Spleen (tissue), 11 donors: ENCODE results near the gene ACACB. TPM values are rescaled to one million over a fixed set of nuclear protein-coding genes. Genes with fewer than 3 reads are reported as not detected.

ENCODE experiments used
- DNase-seq: peaks from one replicate; pipeline ENCODE4 v3.0.0-alpha.2; 2020
- H3K27ac ChIP-seq, 8 donors: fragments of 200-600 bp; sonication (generic) in 7 of 8; 1 replicate in 4 of 8; 2 replicates in 4 of 8; pipeline versions ENCODE4 v1.5.0 to v1.8.0; 2016 to 2021; ENCODE audit warnings: inconsistent platforms in 4 of 8, mild to moderate bottlenecking in 4 of 8, moderate library complexity in 1 of 8
- H3K27me3 ChIP-seq, 7 donors: fragments of 200-600 bp; sonication (generic) in 6 of 7; replicated peaks in 1 of 7; 1 replicate in 4 of 7; 2 replicates in 3 of 7; pipeline versions ENCODE4 v1.5.0 to v1.8.0; 2016 to 2021; ENCODE audit warnings: inconsistent platforms in 3 of 7, mild to moderate bottlenecking in 1 of 7
- H3K36me3 ChIP-seq, 6 donors: fragments of 200-600 bp; sonication (generic) in 5 of 6; 1 replicate in 4 of 6; 2 replicates in 2 of 6; pipeline versions ENCODE4 v1.5.0 to v1.8.0; 2016 to 2021; ENCODE audit warnings: inconsistent platforms in 2 of 6
- H3K4me1 ChIP-seq, 6 donors: fragments of 200-600 bp; sonication (generic) in 5 of 6; 1 replicate in 3 of 6; 2 replicates in 3 of 6; pipeline versions ENCODE4 v1.5.0 to v1.8.0; 2016 to 2021; ENCODE audit warnings: inconsistent platforms in 3 of 6
- H3K4me3 ChIP-seq, 8 donors: fragments of 200-600 bp; sonication (generic) in 7 of 8; 1 replicate in 4 of 8; 2 replicates in 4 of 8; pipeline versions ENCODE4 v1.5.0 to v1.8.0; 2016 to 2021; ENCODE audit warnings: inconsistent platforms in 4 of 8, mild to moderate bottlenecking in 4 of 8, moderate library complexity in 2 of 8
- H3K9me3 ChIP-seq, 8 donors: fragments of 200-600 bp; sonication (generic) in 7 of 8; 1 replicate in 4 of 8; 2 replicates in 4 of 8; pipeline versions ENCODE4 v1.5.0 to v1.8.0; 2016 to 2021; ENCODE audit warnings: inconsistent platforms in 4 of 8
- POLR2A ChIP-seq, 3 donors: fragments of 450-650 bp; IDR thresholded peaks; one replicate each; pipeline ENCODE4 v1.5.1; 2017; ENCODE audit warnings: antibody characterized with exemption in 3 of 3, mild to moderate bottlenecking in 1 of 3
- POLR2AphosphoS5 ChIP-seq, 3 donors: sonication (generic); formaldehyde crosslinking; IDR thresholded peaks; one replicate each; pipeline ENCODE4 v1.5.1; 2017; ENCODE audit warnings: antibody characterized with exemption in 3 of 3
- WGBS, 5 donors: extraction: QIAGEN DNeasy Blood & Tissue Kit in 3 of 5; methylation state at CpG; one replicate each; pipeline versions ENCODE4 v1.1.5 to v1.1.7; 2013 to 2018; 5-methylcytosine and 5-hydroxymethylcytosine counted together
- intact Hi-C: fragments of 100-400 bp; cut with DNase I; formaldehyde crosslinking; loops from one replicate; pipeline ENCODE4 v1.15.0; 2023; ENCODE audit warnings: low total_unique reads
- polyA plus RNA-seq, 3 donors: library from polyadenylated mRNA; stranded (reverse); fragments of 200-250 nt; gene quantifications; one replicate each; pipeline ENCODE4 v1.2.1, GENCODE V29; 2013
- total RNA-seq, 7 donors: library from RNA; depleted of rRNA in 3 of 7; stranded (reverse); fragments of >200 nt in 3 of 7; fragmentation: NEBNext Ultra II Directional in 4 of 7; extraction: Animal tissue kit (Norgen Biotek cat#: 25700) in 4 of 7; gene quantifications; one replicate each; pipeline versions ENCODE4 v1.1.0 to v1.2.1, GENCODE V29; 2016 to 2021
- TF ChIP-seq, protein P1 (sequence below), 11 experiments: fragments of 200-600 bp in 7 of 11; fragments of 450-650 bp in 4 of 11; sonication (generic) in 4 of 11; IDR thresholded peaks in 8 of 11; conservative IDR thresholded peaks in 3 of 11; 1 replicate in 7 of 11; 2 replicates in 4 of 11; pipeline versions ENCODE4 v1.4.0 to v1.8.0; 2016 to 2021; ENCODE audit warnings: antibody characterized with exemption in 11 of 11, inconsistent platforms in 4 of 11, mild to moderate bottlenecking in 1 of 11
- donor health status: healthy with polysubstance abuse.
- donor health status: DM: no; HTN: no; CAD: no; lungs with moderate emphysema.
- donor health status: DM: no; HTN: no; CAD: no.
- donor health status: Bipolar disorder and iron deficiency.
- donor health status: healthy.
- donor health status: DM: no; HTN: no; CAD: no.
- donor health status: DM: yes; HTN: yes; CAD: no.

The ACACB gene
- total and polyA plus RNA-seq, 10 donors, result 2.8 to 111 (median 29.1) TPM

DNA sequence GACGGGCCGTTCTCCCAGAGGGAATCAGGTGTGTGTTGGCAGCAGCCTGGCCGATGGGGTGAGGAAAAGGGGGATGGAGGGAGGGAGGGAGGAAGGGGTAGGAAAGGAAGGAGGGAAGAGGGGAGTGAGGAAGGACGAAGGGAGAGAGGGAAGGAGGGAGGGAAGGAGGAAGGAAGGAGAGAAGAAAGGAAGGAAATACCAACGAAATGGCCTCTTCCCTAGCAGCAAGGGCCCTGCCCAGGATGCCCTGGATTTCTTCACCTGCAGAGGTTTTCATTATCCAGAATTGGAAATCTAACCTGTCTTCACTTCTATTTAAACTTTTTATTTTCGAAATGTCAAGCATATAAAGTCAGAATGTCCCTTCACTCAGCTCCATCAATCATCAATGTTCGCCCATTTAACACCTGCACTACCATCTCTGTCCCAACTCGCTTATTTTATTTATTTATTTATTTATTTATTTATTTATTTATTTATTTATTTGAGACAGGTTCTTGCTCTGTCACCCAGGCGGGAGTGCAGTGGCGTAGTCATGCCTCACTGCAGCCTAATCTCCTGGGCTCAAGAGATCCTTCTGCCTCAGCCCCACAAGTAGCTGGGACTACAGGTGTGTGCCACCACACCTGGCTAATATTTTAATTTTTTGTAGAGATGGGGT is 70.7 kb downstream of the ACACB start:
- no peak for DNase-seq
- no peak overlapping the region for H3K4me3 ChIP-seq
- H3K9me3 ChIP-seq, result no peaks in the 10 kb centered on the region
- TF ChIP-seq POLR2A (IDR thresholded peaks at IDR 0.05) (no peak), POLR2AphosphoS5 (IDR thresholded peaks at IDR 0.05) (no peak)
- TF ChIP-seq, protein P1, sequence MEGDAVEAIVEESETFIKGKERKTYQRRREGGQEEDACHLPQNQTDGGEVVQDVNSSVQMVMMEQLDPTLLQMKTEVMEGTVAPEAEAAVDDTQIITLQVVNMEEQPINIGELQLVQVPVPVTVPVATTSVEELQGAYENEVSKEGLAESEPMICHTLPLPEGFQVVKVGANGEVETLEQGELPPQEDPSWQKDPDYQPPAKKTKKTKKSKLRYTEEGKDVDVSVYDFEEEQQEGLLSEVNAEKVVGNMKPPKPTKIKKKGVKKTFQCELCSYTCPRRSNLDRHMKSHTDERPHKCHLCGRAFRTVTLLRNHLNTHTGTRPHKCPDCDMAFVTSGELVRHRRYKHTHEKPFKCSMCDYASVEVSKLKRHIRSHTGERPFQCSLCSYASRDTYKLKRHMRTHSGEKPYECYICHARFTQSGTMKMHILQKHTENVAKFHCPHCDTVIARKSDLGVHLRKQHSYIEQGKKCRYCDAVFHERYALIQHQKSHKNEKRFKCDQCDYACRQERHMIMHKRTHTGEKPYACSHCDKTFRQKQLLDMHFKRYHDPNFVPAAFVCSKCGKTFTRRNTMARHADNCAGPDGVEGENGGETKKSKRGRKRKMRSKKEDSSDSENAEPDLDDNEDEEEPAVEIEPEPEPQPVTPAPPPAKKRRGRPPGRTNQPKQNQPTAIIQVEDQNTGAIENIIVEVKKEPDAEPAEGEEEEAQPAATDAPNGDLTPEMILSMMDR (IDR thresholded peaks at IDR 0.05 in 8 of 11, conservative IDR thresholded peaks at IDR 0.05 in 3 of 11), result no peak
- intact Hi-C loops, result no loop called here
- H3K27ac ChIP-seq, result no peak overlapping the region
- WGBS, 5 donors, result 83 to 91% (median 86%) methylated on average over 10 of the region's 10 CpGs
- H3K36me3 ChIP-seq, result peaks cover 0 to 90% (median 33%) of the 10 kb centered on the region in 6 donors
- H3K4me1 ChIP-seq, result no peaks in the 10 kb centered on the region
- H3K27me3 ChIP-seq, result no peaks in the 10 kb centered on the region

DNA sequence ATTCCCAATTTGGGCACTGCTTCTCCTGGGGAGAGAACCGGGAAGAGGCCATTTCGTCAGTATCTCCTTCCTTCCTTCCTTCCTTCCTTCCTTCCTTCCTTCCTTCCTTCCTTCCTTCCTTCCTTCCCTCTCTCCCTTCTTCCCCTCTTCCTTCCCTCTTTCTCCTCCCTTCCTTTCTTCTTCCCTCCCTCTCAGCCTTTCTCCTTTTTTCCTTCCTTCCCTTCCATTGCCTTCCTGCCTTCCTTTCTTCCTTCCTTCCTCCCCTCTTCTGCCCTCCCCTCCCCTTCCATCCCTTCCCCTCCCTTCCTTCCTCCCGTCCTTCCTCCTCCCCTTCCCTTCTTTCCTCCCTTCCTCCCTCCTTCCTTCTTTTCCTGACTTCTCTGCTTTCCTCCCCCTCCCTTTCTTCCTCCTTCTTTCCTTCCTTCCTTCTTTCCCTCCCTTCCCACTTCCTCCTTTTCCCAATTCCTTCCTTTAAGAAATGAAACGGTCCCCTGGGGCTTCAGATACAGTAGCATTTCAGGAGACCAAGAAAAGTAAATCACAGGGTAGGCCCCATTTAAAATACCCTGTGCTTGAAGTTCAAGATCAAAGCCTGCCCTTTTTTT is 71.8 kb downstream of the ACACB start:
- no peak for TF ChIP-seq POLR2AphosphoS5 (IDR thresholded peaks at IDR 0.05)
- TF ChIP-seq POLR2A (IDR thresholded peaks at IDR 0.05), result no peak
- TF ChIP-seq, protein P1 (IDR thresholded peaks at IDR 0.05 in 8 of 11, conservative IDR thresholded peaks at IDR 0.05 in 3 of 11), result no peak
- H3K4me3 ChIP-seq, result no peak overlapping the region
- 47 to 77% (median 62%) methylated on average over 4 of the region's 4 CpGs for WGBS, 5 donors
- intact Hi-C loops, result no loop called here
- no peak for DNase-seq
- no peak overlapping the region for H3K27ac ChIP-seq
- H3K27me3 ChIP-seq, result no peaks in the 10 kb centered on the region
- H3K9me3 ChIP-seq, result no peaks in the 10 kb centered on the region
- H3K4me1 ChIP-seq, result no peaks in the 10 kb centered on the region
- peaks cover 0 to 94% (median 42%) of the 10 kb centered on the region in 6 donors for H3K36me3 ChIP-seq

GRCh38 chr12:109189291-109189690 is 72.9 kb downstream of the ACACB start:
- DNase-seq, result no peak
- WGBS, 5 donors, result 93 to 97% (median 94%) methylated on average over 6 to 8 of the region's 8 CpGs
- Histone ChIP-seq H3K9me3 (no peaks in the 10 kb centered on the region), H3K27me3 (no peaks in the 10 kb centered on the region), H3K4me1 (no peaks in the 10 kb centered on the region), H3K4me3 (no peak overlapping the region), H3K36me3 (peaks cover 0 to 100% (median 47%) of the 10 kb centered on the region in 6 donors), H3K27ac (no peak overlapping the region)
- intact Hi-C loops, result no loop called here
- TF ChIP-seq POLR2AphosphoS5 (IDR thresholded peaks at IDR 0.05) (no peak), POLR2A (IDR thresholded peaks at IDR 0.05) (no peak)
- TF ChIP-seq, protein P1 (IDR thresholded peaks at IDR 0.05 in 8 of 11, conservative IDR thresholded peaks at IDR 0.05 in 3 of 11), result no peak

- Histone ChIP-seq H3K27me3 (no peaks in the 10 kb centered on the region), H3K9me3 (peaks cover 0 to 10% (median 7%) of the 10 kb centered on the region in 8 donors), H3K4me3 (no peak overlapping the region), H3K27ac (no peak overlapping the region), H3K36me3 (peaks cover 0 to 100% (median 46%) of the 10 kb centered on the region in 6 donors), H3K4me1 (no peaks in the 10 kb centered on the region)
- intact Hi-C loops, result no loop called here
- WGBS, 5 donors, result 89 to 96% (median 91%) methylated on average over 20 of the region's 20 CpGs
- TF ChIP-seq, protein P1 (IDR thresholded peaks at IDR 0.05 in 8 of 11, conservative IDR thresholded peaks at IDR 0.05 in 3 of 11), result no peak
- TF ChIP-seq POLR2AphosphoS5 (IDR thresholded peaks at IDR 0.05), result no peak
- TF ChIP-seq POLR2A (IDR thresholded peaks at IDR 0.05), result no peak
- no peak for DNase-seq
Observed at GRCh38 chr12:109191621-109192250, 75.3 kb downstream of the ACACB start.
